AG09319 (cell line): ENCODE measurements around the gene CCNL2.
A peak's percentile ranks its signal among the peaks of the same experiment; 100 is the strongest.

Experiments used
- DNase-seq: peaks from one replicate; pipeline ENCODE4 v3.0.0-alpha.2; 2010; ENCODE audit warnings: low read depth; ENCODE audit errors: extremely low read depth
- TF ChIP-seq, protein P1 (sequence below): IDR thresholded peaks from 2 replicates; pipeline ENCODE4 v1.5.1; 2011; ENCODE audit warnings: low read depth, mild to moderate bottlenecking, inconsistent platforms, low read length, moderate library complexity

CCNL2 gene

DNA sequence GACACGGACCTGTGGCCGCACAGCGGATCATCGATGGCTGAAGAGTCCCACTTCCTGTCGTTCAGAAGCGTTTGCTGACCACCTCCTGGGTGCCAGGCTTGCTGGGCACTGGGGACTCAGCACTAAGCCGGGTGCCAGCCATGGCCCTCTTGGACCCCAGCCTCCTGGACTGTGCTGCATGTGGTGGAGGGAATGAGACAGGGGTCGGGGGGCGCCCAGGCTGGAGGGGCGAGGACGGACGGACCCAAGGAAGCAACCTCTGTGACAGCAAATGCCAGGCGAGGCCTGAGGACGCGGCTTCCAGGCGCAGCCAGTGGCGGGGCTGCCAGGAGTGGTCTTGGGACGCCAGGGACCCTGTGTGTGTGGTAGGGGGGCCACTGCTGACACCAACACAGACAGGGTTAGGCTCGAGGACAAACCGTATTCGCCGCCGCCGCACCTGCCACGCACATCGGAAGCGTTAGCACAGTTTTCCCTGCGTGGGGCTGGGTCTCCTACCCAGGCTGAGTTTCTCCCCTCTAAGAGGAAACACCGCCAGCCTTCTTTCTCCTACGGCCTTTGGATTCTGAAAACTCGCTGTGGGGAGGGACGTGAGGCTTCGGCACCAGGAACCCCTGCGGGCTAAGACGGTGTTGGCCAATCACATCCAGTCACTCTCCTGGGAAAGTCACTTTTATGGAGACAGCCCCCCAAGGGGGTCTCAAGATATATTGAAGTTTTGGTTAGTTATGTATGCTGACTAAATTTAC lies 37.7 kb downstream of the CCNL2 start:
- TF ChIP-seq, protein P1, sequence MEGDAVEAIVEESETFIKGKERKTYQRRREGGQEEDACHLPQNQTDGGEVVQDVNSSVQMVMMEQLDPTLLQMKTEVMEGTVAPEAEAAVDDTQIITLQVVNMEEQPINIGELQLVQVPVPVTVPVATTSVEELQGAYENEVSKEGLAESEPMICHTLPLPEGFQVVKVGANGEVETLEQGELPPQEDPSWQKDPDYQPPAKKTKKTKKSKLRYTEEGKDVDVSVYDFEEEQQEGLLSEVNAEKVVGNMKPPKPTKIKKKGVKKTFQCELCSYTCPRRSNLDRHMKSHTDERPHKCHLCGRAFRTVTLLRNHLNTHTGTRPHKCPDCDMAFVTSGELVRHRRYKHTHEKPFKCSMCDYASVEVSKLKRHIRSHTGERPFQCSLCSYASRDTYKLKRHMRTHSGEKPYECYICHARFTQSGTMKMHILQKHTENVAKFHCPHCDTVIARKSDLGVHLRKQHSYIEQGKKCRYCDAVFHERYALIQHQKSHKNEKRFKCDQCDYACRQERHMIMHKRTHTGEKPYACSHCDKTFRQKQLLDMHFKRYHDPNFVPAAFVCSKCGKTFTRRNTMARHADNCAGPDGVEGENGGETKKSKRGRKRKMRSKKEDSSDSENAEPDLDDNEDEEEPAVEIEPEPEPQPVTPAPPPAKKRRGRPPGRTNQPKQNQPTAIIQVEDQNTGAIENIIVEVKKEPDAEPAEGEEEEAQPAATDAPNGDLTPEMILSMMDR = no peak
- DNase-seq = no peak

DNA sequence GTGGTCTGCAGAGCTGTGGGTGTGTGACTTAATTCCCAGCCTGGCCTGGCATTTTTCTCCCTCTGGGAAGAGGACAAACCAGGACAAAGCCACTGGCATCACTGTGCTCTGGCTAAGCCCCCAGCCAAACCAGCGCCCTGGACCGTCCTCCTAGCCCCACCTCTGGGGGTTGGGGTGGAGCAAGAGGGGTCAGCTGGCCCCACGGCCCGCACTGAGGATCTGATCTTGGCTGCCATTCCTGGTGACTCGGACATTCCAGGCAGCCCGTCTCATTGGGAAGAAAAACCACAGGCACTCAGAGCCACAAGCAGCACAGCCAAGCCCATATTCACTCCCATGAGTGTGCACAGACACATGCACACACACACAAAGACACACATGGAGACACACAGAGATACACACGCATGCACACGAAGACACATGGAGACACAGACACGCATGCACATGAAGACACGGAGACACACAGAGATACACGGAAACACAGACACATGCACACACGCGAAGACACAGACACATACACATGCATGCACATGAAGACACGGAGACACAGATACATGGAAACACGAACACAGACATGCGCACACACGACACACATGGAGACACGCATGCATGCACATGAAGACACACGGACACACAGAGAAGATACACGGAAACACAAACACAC lies 38.5 kb downstream of the CCNL2 start:
- TF ChIP-seq, protein P1 = no peak
- peak; percentile 89 for DNase-seq

DNA sequence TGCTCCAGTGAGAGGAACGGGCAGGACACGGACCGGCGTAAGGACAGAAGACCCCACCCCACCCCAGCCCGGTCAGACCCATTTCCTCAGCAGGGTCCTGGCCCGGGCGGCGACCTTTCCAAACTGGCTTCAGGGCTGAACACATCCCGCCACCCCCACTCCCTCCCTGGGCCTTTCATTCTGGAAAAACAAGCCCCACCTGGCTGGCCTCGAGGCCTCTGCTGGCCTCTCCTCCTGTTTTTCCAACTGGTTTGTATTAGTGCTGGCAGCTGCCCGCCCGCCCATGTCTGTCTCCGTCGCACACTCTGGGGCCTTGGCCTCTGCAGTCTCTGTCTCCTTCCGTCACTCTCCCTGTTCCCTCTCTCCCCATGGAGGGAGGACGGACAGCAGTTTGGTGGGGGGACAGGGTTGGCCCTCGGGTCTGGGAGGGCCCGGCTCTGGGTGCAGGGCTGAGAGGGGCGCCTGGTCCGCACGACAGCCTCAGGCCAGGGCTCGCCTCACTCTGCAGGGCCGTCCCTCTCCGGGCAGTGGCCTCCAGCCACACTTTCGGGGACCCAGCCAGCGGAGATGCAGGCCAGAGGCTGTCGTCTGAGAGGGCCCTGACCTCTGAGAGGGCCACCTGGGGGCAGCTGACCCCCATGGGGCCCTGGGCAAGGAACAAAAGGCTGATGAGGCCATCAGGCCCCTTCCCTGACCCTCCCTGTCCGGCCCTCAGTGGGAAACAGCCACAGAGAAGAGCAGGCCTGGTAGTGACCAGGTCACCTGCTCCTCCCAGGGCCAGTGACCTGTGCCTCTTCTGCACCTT lies 39.3 kb downstream of the CCNL2 start:
- DNase-seq = peak; percentile 80
- TF ChIP-seq, protein P1 = no peak

DNA sequence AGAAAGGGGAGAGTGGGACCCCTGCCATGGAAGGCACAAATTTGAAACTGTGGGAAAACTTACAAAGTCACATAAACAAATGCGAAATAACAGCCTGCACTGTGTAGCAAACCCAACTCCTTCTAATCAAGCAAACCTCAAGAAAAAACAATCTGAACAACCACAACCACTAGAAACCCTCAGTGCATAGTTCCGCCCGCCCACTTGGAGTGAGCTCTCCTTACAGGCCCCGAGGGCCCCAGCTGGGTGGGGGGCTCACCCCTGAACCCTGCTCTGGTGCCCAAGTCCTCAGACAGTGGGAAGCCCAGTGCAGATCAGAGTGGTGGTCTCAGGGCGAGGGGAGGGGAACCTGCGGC lies 39.8 kb downstream of the CCNL2 start:
- peak; percentile 74 for DNase-seq
- TF ChIP-seq, protein P1 = no peak

DNA sequence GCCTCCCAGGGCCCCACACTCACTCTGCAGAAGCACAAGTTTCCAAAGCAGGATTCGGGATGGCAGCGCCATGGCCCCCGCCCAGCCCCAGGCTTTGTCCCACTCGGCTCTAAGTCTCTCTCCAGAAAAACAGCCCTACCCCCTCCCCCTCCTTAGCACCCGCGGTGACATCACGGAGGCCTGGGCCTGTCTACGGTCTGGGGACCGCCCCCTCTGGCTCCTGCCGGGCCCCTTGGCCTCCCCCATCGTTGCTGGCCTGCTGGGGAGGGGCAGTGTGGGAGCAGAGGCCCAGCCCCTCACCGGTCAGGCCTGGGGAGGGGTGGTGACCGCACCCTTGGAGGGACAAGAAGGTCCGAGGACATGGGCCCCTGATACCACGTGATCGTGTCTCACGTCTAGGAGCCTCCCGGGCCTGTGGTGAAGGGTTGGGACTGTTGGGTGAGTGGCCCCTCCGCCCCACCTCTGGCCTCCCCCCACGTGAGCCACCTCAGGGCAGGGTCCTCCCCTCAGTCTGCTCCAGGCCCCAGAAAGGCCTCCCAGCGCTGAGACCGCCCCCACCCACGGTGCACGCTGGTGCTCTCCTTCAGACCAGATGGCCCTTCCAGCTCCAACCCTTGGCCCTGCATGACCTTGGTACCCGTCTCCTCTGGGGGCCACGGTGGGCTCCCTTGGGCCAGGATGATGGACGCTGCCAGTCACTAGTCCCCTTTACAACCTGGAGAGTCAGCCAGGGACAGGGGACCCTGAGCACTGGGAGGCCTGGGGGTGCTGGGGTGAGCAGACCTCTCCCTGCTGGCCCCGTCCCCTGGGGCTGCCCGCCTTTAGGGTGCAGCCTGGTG lies 40.5 kb downstream of the CCNL2 start, which contains the start of gene MXRA8:
Gene MXRA8 (minus strand): TSS at position 123 of the 839 bp plus-strand sequence. CDS start 51 bp downstream, at position 72.
- DNase-seq = peak; percentile 84
- TF ChIP-seq, protein P1 = no peak

DNA sequence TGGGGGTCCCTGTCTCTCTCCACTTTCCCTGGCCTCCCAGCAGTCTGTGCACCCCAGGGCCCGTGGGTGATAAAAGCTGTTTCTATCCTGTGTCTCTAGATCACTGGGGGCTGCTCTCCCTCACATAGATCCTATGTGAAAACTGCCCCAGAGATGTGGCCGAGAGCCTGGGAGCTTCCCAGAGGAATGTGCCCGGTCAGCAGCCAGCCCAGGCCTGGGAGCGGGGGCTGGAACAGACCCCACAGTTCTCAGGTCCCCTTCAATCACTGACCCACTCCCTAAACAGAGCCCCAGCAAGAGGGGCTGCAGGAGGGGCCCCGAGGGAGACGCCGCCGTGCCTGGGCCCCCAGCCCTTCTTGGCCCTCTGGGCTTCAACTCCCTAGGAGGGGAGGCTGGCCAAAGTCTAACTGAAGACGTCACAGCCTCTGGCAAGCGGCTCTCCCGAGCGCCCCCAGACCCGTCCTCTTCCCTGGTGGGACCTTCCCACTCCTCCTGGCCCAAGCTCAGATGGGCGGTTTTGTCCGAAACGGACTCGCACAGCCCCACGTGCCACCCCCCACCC lies 41.2 kb downstream of the CCNL2 start:
- no peak for DNase-seq

More for the DNA sequence above, 41.2 kb downstream of the CCNL2 start:
- TF ChIP-seq, protein P1 = no peak
